Prostate gland (tissue), 2 donors: ENCODE results near the gene SESN1.

Experiments
- POLR2A ChIP-seq: fragments of 450-650 bp; IDR thresholded peaks from one replicate; pipeline ENCODE4 v1.6.1; 2016; ENCODE audit warnings: antibody characterized with exemption, mild to moderate bottlenecking
- POLR2AphosphoS5 ChIP-seq: sonication (generic); formaldehyde crosslinking; IDR thresholded peaks from one replicate; pipeline ENCODE4 v1.6.1; 2017; ENCODE audit warnings: antibody characterized with exemption
- TF ChIP-seq, protein P1 (sequence below), 4 experiments: fragments of 200-600 bp in 2 of 4; fragments of 450-650 bp in 2 of 4; sonication (generic) in 2 of 4; IDR thresholded peaks; 1 replicate in 3 of 4; 2 replicates in 1 of 4; pipeline ENCODE4 v1.5.1; 2016 to 2019; ENCODE audit warnings: antibody characterized with exemption in 4 of 4, mild to moderate bottlenecking in 2 of 4, moderate library complexity in 2 of 4

DNA sequence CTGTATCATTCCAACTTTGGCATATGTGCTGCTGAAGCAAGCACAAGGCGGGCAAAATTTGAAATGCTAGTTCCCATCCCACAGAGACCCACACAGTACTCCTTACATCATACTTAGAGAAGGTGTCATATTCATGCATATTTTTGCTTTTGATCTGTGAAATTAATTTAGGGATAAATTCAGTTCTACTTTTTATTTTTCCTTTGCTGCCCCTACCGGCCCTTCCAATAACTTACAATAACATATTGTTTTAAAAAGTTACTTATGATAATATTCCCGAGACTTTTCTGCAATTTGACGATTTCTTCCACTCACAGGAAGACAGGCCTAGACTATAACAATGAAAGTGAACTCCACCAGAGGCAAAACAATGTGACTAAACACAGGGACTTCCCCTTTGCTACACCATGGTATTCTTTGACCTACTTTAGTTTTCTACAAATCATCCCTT, 35.0 kb downstream of the SESN1 start:
- TF ChIP-seq, protein P1, sequence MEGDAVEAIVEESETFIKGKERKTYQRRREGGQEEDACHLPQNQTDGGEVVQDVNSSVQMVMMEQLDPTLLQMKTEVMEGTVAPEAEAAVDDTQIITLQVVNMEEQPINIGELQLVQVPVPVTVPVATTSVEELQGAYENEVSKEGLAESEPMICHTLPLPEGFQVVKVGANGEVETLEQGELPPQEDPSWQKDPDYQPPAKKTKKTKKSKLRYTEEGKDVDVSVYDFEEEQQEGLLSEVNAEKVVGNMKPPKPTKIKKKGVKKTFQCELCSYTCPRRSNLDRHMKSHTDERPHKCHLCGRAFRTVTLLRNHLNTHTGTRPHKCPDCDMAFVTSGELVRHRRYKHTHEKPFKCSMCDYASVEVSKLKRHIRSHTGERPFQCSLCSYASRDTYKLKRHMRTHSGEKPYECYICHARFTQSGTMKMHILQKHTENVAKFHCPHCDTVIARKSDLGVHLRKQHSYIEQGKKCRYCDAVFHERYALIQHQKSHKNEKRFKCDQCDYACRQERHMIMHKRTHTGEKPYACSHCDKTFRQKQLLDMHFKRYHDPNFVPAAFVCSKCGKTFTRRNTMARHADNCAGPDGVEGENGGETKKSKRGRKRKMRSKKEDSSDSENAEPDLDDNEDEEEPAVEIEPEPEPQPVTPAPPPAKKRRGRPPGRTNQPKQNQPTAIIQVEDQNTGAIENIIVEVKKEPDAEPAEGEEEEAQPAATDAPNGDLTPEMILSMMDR (IDR thresholded peaks at IDR 0.05), result no peak
- TF ChIP-seq POLR2AphosphoS5, result no peak
- no peak for TF ChIP-seq POLR2A
